Mesenchymal stem cell (in vitro differentiated cells and primary cell): ENCODE data around the gene WNT6.
A peak's percentile ranks its signal among the peaks of the same experiment; 100 is the strongest.
"Not testable (repeated sequence)": the region's sequence is repeated elsewhere in the genome, so short reads cannot be mapped to it uniquely, and the experiment has no call there.

Experiments
- DNase-seq: peaks from one replicate; pipeline ENCODE4 v3.0.0-alpha.2; 2013
- H2AFZ ChIP-seq: one replicate; pipeline ENCODE4 v1.6.1; 2013; ENCODE audit warnings: low read depth, mild to moderate bottlenecking, control low read depth, inconsistent platforms, low read length, moderate library complexity
- H2AK5ac ChIP-seq: 2 replicates; pipeline ENCODE4 v1.6.1; 2013; ENCODE audit warnings: low read length, moderate library complexity, mild to moderate bottlenecking, inconsistent platforms; ENCODE audit not compliant: severe bottlenecking
- H2BK120ac ChIP-seq: one replicate; pipeline ENCODE4 v1.6.1; 2013; ENCODE audit warnings: low read depth, mild to moderate bottlenecking, inconsistent platforms, low read length, moderate library complexity
- H2BK12ac ChIP-seq, 2 experiments: one replicate each; pipeline ENCODE4 v1.6.1; 2013; ENCODE audit warnings: inconsistent platforms in 2 of 2, low read length in 2 of 2, mild to moderate bottlenecking in 2 of 2, moderate library complexity in 2 of 2, control low read depth in 1 of 2
- H2BK15ac ChIP-seq: one replicate; pipeline ENCODE4 v1.6.1; 2013; ENCODE audit warnings: mild to moderate bottlenecking, low read depth, inconsistent platforms; ENCODE audit not compliant: poor library complexity, severe bottlenecking
- H2BK5ac ChIP-seq: 2 replicates; pipeline ENCODE4 v1.6.1; 2013; ENCODE audit warnings: low read depth, mild to moderate bottlenecking, low read length, control low read depth, inconsistent platforms; ENCODE audit not compliant: poor library complexity, severe bottlenecking
- H3K14ac ChIP-seq, 2 experiments: one replicate each; pipeline ENCODE4 v1.6.1; 2013; ENCODE audit warnings: inconsistent platforms in 2 of 2, low read length in 2 of 2, control low read depth in 1 of 2, mild to moderate bottlenecking in 1 of 2, moderate library complexity in 1 of 2
- H3K18ac ChIP-seq, 2 experiments: one replicate each; pipeline ENCODE4 v1.6.1; 2013; ENCODE audit warnings: inconsistent platforms in 2 of 2, low read length in 2 of 2, control low read depth in 1 of 2, low read depth in 1 of 2, mild to moderate bottlenecking in 1 of 2
- H3K23ac ChIP-seq, 2 experiments: one replicate each; pipeline ENCODE4 v1.6.1; 2013; ENCODE audit warnings: inconsistent platforms in 2 of 2, low read length in 2 of 2, mild to moderate bottlenecking in 2 of 2, moderate library complexity in 2 of 2, control low read depth in 1 of 2
- H3K27ac ChIP-seq: 2 replicates; pipeline ENCODE4 v1.5.1; 2013; ENCODE audit warnings: mild to moderate bottlenecking, moderate library complexity, low read length, control low read depth, inconsistent platforms; ENCODE audit not compliant: poor library complexity, severe bottlenecking
- H3K27me3 ChIP-seq, 2 experiments: 2 replicates each; pipeline versions ENCODE4 v1.6.1 to v1.7.0; 2013; ENCODE audit warnings: low read length in 2 of 2, mild to moderate bottlenecking in 2 of 2, moderate library complexity in 2 of 2, control low read depth in 1 of 2, inconsistent platforms in 1 of 2; ENCODE audit not compliant: control insufficient read depth in 1 of 2, insufficient read depth in 1 of 2
- H3K36me3 ChIP-seq, 2 experiments: 2 replicates each; pipeline versions ENCODE4 v1.6.1 to v1.7.0; 2013; ENCODE audit warnings: low read length in 2 of 2, control low read depth in 1 of 2, inconsistent platforms in 1 of 2, low read depth in 1 of 2, mild to moderate bottlenecking in 1 of 2; ENCODE audit not compliant: insufficient read depth in 2 of 2, control insufficient read depth in 1 of 2
- H3K4ac ChIP-seq, 2 experiments: one replicate each; pipeline ENCODE4 v1.6.1; 2013; ENCODE audit warnings: inconsistent platforms in 2 of 2, low read length in 2 of 2, mild to moderate bottlenecking in 2 of 2, moderate library complexity in 2 of 2, control low read depth in 1 of 2, low read depth in 1 of 2
- H3K4me1 ChIP-seq: 2 replicates; pipeline ENCODE4 v1.6.1; 2013; ENCODE audit warnings: low read depth, low read length, control low read depth; ENCODE audit not compliant: control insufficient read depth, insufficient read depth
- H3K4me2 ChIP-seq: 2 replicates; pipeline ENCODE4 v1.6.1; 2013; ENCODE audit warnings: low read length, mild to moderate bottlenecking, inconsistent platforms; ENCODE audit not compliant: poor library complexity, severe bottlenecking
- H3K4me3 ChIP-seq, 2 experiments: 2 replicates each; pipeline versions ENCODE4 v1.5.1 to v1.7.0; 2013; ENCODE audit warnings: low read length in 2 of 2, mild to moderate bottlenecking in 2 of 2, control low read depth in 1 of 2, low read depth in 1 of 2; ENCODE audit not compliant: insufficient read depth in 1 of 2
- H3K79me1 ChIP-seq: replicated peaks from 2 replicates; pipeline ENCODE4 v1.6.1; 2013; ENCODE audit warnings: mild to moderate bottlenecking, control low read depth, low read length, inconsistent platforms; ENCODE audit not compliant: poor library complexity, severe bottlenecking
- H3K9ac ChIP-seq: 2 replicates; pipeline ENCODE4 v1.7.0; 2013; ENCODE audit warnings: mild to moderate bottlenecking, low read length, moderate library complexity
- H3K9me3 ChIP-seq: 2 replicates; pipeline ENCODE4 v1.7.0; 2013; ENCODE audit warnings: mild to moderate bottlenecking, low read length; ENCODE audit not compliant: control insufficient read depth
- H4K8ac ChIP-seq: one replicate; pipeline ENCODE4 v1.6.1; 2013; ENCODE audit warnings: inconsistent platforms, mild to moderate bottlenecking, low read length, moderate library complexity
- H4K91ac ChIP-seq: one replicate; pipeline ENCODE4 v1.6.1; 2013; ENCODE audit warnings: mild to moderate bottlenecking, low read length, inconsistent platforms
- WGBS: methylation state at CpG from one replicate; pipeline ENCODE4 v1.1.7; 2013; ENCODE audit warnings: mixed read lengths; 5-methylcytosine and 5-hydroxymethylcytosine counted together

The WNT6 gene

DNA sequence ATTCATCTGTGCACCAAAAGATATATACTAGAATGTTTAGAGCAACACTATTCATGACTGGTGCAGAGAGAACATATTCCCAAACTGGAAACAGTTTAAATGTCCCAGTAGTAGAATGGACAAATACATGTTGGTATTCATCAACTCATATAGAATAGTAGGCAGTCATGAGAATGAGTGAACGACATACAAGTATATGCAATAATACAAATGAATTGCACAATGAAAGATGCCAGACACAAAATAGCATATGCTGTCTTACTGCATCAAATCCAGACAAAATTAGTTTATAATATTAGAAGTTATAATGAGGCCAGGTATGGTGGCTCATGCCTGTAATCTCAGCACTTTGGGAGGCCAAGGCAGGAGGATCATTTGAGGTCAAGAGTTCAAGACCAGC, 19.7 kb upstream of the WNT6 start:
- no peaks in the 10 kb centered on the region for H3K36me3 ChIP-seq
- no peak overlapping the region for H3K4ac ChIP-seq
- H3K4me2 ChIP-seq, result no peak overlapping the region

DNA sequence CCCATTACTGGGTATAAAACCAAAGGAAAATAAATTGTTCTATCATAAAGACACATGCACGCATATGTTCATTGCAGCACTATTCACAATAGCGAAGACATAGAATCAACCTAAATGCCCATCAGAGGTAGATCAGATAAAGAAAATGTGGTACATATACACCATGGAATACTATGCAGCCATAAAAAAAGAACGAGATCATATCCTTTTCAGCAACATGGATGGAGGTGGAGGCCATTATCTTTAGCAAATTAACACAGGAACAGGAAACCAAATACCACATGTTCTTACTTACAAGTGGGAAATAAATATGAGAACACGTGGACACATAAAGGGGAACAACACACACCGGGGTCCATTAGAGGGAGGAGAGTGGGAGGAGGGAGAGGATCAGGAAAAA, 15.3 kb upstream of the WNT6 start:
- not testable (repeated sequence) for H4K91ac ChIP-seq, H3K4ac ChIP-seq, H3K36me3 ChIP-seq, H3K9ac ChIP-seq, H2BK12ac ChIP-seq, H2BK15ac ChIP-seq, H2AK5ac ChIP-seq, H3K4me2 ChIP-seq, H2BK5ac ChIP-seq, H3K9me3 ChIP-seq, H3K4me1 ChIP-seq, H3K79me1 ChIP-seq, H2AFZ ChIP-seq, H3K27ac ChIP-seq, H2BK120ac ChIP-seq, H3K4me3 ChIP-seq, H3K23ac ChIP-seq, DNase-seq, H4K8ac ChIP-seq, H3K18ac ChIP-seq, H3K14ac ChIP-seq, H3K27me3 ChIP-seq
- no CpG with 5 or more reads among the region's 5 CpGs for whole genome bisulfite sequencing

More for the DNA sequence above, 19.7 kb upstream of the WNT6 start:
- DNase-seq, result no peak
- Histone ChIP-seq H3K79me1 (no peaks in the 10 kb centered on the region), H3K18ac (no peak overlapping the region), H3K27ac (no peak overlapping the region), H4K91ac (no peak overlapping the region), H3K27me3 (peaks cover 2 to 32% of the 10 kb centered on the region in 2 experiments), H4K8ac (no peak overlapping the region), H3K4me1 (peaks cover 3% of the 10 kb centered on the region), H3K4me3 (peak overlapping the region in 1 of 2 experiments; percentile 17), H2AK5ac (no peak overlapping the region), H3K23ac (no peak overlapping the region), H2AFZ (no peak overlapping the region), H2BK5ac (no peak overlapping the region), H3K9me3 (peaks cover 12% of the 10 kb centered on the region), H2BK120ac (no peak overlapping the region), H3K14ac (no peak overlapping the region), H3K9ac (no peak overlapping the region), H2BK15ac (no peak overlapping the region), H2BK12ac (no peak overlapping the region)
- WGBS, result no CpG with 5 or more reads among the region's 1 CpG

DNA sequence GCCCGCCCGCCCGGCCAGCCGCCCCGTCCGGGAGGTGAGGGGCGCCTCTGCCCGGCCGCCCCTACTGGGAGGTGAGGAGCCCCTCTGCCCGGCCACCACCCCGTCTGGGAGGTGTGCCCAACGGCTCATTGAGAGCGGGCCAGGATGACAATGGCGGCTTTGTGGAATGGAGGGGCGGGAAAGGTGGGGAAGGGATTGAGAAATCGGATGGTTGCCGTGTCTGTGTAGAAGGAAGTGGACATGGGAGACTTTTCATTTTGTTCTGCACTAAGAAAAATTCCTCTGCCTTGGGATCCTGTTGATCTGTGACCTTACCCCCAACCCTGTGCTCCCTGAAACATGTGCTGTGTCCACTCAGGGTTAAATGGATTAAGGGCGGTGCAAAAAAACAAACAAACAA, 12.6 kb upstream of the WNT6 start:
- not testable (repeated sequence) for H3K36me3 ChIP-seq, H2AFZ ChIP-seq, H3K4ac ChIP-seq, H2BK5ac ChIP-seq, H3K23ac ChIP-seq, H2BK15ac ChIP-seq, H3K9ac ChIP-seq, H2BK120ac ChIP-seq, H3K4me1 ChIP-seq, DNase-seq, H2AK5ac ChIP-seq, H2BK12ac ChIP-seq, H3K9me3 ChIP-seq, H3K18ac ChIP-seq, H3K14ac ChIP-seq, H3K79me1 ChIP-seq, H3K4me3 ChIP-seq, H4K8ac ChIP-seq, H3K27ac ChIP-seq, H3K4me2 ChIP-seq, H4K91ac ChIP-seq
- peaks cover 20 to 27% of the 10 kb centered on the region in 2 experiments for H3K27me3 ChIP-seq
- WGBS, result 92% methylated on average over 14 of the region's 18 CpGs

DNA sequence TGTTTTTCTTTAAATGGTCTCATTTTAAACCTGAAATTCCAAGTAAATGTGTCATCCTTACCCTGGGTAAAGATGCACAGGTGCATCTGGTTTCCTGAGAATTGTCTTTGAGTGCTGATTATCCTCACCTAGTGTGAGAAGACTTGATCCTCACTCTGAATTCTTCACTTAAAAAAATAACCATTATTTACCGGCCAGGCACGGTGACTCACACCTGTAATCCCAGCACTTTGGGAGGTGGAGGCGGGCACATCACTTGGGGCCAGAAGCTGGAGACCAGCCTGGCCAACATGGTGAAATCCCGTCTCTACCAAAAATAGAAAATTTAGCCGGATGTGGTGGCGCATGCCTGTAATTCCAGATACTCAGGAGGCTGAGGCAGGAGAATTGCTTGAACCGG, 9.9 kb upstream of the WNT6 start:
- Histone ChIP-seq H4K8ac (no peak overlapping the region), H2AK5ac (no peak overlapping the region), H3K18ac (no peak overlapping the region), H3K14ac (no peak overlapping the region), H3K4me3 (no peak overlapping the region), H2BK5ac (no peak overlapping the region), H3K36me3 (no peaks in the 10 kb centered on the region), H2BK120ac (no peak overlapping the region), H3K4me1 (peaks cover 5% of the 10 kb centered on the region), H2BK12ac (no peak overlapping the region), H3K27me3 (peaks cover 38 to 50% of the 10 kb centered on the region in 2 experiments), H3K23ac (no peak overlapping the region), H3K27ac (no peak overlapping the region), H4K91ac (no peak overlapping the region), H3K4me2 (no peak overlapping the region), H2BK15ac (no peak overlapping the region), H3K9ac (no peak overlapping the region), H3K9me3 (no peaks in the 10 kb centered on the region), H3K79me1 (no peaks in the 10 kb centered on the region), H3K4ac (no peak overlapping the region), H2AFZ (no peak overlapping the region)
- no peak for DNase-seq
- WGBS, result 79% methylated on average over 7 of the region's 7 CpGs
